ENCODE results near the gene SOX12.

Gene SOX12

DNA sequence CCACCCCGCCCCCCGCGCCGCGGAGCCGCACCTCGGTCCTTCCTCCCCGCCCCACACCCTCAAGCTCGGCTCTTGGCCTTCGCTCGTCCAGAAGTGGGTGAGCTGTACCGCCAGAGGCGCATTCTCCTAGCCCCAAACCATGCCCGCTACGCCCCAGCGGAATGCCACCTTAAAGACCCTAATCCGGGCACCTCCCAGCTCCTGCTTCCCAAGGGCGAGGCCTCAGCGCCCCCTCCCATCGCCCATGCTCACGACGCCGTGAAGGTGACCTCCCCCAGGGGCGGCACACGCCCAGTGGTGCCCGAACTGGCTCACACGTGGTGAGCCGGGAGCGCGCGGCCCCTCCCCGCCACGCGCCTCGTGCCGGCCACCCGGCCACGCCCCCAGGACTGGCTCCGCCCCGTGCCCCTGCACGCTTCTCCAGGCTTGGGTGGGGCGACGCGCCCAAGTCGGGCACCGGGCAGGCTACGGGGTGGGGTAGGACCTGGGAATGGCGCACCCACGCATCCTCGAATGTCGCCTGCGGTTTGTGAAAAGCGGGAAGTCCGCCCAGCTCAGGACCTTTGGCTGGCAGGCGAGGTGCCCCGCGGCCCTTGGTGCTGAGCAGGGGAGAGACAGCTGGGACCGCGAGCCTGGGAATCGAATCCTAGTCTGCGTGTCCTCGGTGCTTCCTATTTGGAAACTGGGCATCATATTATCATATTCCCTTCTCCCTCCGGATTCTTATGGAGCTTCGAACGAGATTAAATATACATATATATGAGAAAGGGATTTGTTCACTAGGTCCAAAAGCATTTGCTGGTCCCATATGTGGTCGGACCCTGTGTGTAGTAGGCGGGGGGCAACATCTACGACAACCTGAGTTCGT, 941 bp upstream of the SOX12 start:
- Histone ChIP-seq H3K4me3 (ENCODE audit: low read depth in 1 of 2, low read length in 2 of 2) (peak overlapping the region; percentile 76 to 86), H3K4me1 (ENCODE audit: control insufficient read depth in 1 of 2, insufficient read depth in 2 of 2, low read length in 2 of 2) (peaks cover 0 to 21% of the 10 kb centered on the region in 2 donors), H3K36me3 (ENCODE audit: control insufficient read depth in 1 of 2, insufficient read depth in 2 of 2, low read length in 2 of 2) (no peaks in the 10 kb centered on the region), H3K9me3 (ENCODE audit: control insufficient read depth in 1 of 2, low read length in 2 of 2) (no peaks in the 10 kb centered on the region), H3K27me3 (ENCODE audit: low read depth, low read length) (no peaks in the 10 kb centered on the region), H3K27ac (ENCODE audit: low read length) (peak overlapping the region; percentile 85)

DNA sequence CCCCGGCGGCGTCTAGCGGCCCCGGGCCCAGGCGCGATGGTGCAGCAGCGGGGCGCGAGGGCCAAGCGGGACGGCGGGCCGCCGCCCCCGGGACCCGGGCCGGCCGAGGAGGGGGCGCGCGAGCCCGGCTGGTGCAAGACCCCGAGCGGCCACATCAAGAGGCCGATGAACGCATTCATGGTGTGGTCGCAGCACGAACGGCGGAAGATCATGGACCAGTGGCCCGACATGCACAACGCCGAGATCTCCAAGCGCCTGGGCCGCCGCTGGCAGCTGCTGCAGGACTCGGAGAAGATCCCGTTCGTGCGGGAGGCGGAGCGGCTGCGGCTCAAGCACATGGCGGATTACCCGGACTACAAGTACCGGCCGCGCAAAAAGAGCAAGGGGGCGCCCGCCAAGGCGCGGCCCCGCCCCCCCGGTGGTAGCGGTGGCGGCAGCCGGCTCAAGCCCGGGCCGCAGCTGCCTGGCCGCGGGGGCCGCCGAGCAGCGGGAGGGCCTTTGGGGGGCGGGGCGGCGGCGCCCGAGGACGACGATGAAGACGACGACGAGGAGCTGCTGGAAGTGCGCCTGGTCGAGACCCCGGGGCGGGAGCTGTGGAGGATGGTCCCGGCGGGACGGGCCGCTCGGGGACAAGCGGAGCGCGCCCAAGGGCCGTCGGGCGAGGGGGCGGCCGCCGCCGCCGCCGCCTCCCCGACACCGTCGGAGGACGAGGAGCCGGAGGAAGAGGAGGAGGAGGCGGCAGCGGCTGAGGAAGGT, 715 bp downstream of the SOX12 start:
- Histone ChIP-seq H3K4me1 (ENCODE audit: control insufficient read depth in 1 of 2, insufficient read depth in 2 of 2, low read length in 2 of 2) (peaks cover 0 to 30% of the 10 kb centered on the region in 2 donors), H3K9me3 (ENCODE audit: control insufficient read depth in 1 of 2, low read length in 2 of 2) (no peaks in the 10 kb centered on the region), H3K4me3 (ENCODE audit: low read depth in 1 of 2, low read length in 2 of 2) (peak overlapping the region; percentile 68 to 86), H3K27me3 (ENCODE audit: low read depth, low read length) (no peaks in the 10 kb centered on the region), H3K27ac (ENCODE audit: low read length) (no peak overlapping the region), H3K36me3 (ENCODE audit: control insufficient read depth in 1 of 2, insufficient read depth in 2 of 2, low read length in 2 of 2) (no peaks in the 10 kb centered on the region)

DNA sequence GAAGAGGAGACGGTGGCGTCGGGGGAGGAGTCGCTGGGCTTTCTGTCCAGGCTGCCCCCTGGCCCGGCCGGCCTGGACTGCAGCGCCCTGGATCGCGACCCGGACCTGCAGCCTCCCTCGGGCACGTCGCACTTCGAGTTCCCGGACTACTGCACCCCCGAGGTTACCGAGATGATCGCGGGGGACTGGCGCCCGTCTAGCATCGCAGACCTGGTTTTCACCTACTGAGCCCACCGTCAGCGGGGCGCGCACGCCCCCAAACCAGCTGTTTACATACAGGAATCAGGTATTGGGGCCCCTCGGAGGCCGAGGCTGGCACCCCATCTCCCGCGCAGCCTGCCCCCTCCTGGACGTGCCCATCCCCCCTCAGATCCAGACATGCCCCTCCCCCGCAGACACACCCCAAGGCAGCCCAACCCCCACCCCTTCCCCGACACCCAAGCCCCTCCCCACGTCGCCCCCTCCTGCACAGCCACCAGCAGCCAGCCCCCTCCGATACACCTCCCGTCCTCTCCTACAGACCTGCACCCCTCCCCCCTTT, 1.4 kb downstream of the SOX12 start:
- H3K27ac ChIP-seq (ENCODE audit: low read length), result no peak overlapping the region
- no peaks in the 10 kb centered on the region for H3K27me3 ChIP-seq (ENCODE audit: low read depth, low read length)
- H3K4me1 ChIP-seq (ENCODE audit: control insufficient read depth in 1 of 2, insufficient read depth in 2 of 2, low read length in 2 of 2), result peaks cover 0 to 30% of the 10 kb centered on the region in 2 donors
- H3K36me3 ChIP-seq (ENCODE audit: control insufficient read depth in 1 of 2, insufficient read depth in 2 of 2, low read length in 2 of 2), result no peaks in the 10 kb centered on the region
- H3K4me3 ChIP-seq (ENCODE audit: low read depth in 1 of 2, low read length in 2 of 2), result peak overlapping the region; percentile 68 to 86
- H3K9me3 ChIP-seq (ENCODE audit: control insufficient read depth in 1 of 2, low read length in 2 of 2), result no peaks in the 10 kb centered on the region

DNA sequence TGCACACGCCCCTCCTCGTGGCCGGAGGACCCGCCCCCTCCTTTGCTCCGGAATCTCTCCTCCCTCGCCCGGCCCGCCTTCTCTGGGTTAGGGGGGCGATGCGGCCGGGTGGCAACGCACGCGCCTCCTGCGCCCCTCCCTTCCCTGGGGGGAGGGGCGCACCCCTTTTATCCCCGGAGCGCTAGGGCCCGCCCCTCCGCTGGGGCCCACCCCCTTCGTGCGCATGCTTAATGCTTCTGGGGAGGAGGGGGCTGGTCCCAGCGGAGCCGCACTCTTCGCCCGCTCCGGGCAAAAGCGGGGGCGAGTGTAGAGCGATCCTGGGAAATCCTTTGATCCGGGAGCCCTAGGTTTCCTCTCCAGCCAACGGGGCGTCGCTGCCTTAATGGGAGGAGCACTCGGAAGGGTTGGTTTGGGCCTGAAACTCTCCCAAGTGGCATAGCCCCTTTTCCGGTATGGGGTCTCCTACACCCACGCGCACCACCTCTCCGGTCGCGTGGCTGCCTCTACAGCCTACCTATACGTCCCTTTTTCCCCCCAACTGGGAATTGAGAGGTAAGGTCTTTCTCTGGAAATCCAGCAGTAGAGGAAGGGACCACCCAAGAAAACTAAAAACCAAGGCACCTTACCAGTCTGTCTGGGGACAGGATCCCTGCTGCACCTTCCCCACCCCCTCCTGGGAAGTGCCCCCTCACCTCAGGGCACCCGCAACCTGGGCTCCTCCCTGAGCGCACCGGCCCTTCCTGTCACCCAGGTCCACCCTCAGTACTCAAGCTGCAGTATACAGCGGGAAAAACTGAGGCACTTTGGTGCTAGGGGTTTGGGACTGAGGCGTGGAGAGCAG, 2.1 kb downstream of the SOX12 start:
- Histone ChIP-seq H3K9me3 (ENCODE audit: control insufficient read depth in 1 of 2, low read length in 2 of 2) (no peaks in the 10 kb centered on the region), H3K27me3 (ENCODE audit: low read depth, low read length) (no peaks in the 10 kb centered on the region), H3K4me1 (ENCODE audit: control insufficient read depth in 1 of 2, insufficient read depth in 2 of 2, low read length in 2 of 2) (peaks cover 0 to 30% of the 10 kb centered on the region in 2 donors), H3K4me3 (ENCODE audit: low read depth in 1 of 2, low read length in 2 of 2) (peak overlapping the region; percentile 68 to 86), H3K36me3 (ENCODE audit: control insufficient read depth in 1 of 2, insufficient read depth in 2 of 2, low read length in 2 of 2) (no peaks in the 10 kb centered on the region), H3K27ac (ENCODE audit: low read length) (peak overlapping the region; percentile 75)

DNA sequence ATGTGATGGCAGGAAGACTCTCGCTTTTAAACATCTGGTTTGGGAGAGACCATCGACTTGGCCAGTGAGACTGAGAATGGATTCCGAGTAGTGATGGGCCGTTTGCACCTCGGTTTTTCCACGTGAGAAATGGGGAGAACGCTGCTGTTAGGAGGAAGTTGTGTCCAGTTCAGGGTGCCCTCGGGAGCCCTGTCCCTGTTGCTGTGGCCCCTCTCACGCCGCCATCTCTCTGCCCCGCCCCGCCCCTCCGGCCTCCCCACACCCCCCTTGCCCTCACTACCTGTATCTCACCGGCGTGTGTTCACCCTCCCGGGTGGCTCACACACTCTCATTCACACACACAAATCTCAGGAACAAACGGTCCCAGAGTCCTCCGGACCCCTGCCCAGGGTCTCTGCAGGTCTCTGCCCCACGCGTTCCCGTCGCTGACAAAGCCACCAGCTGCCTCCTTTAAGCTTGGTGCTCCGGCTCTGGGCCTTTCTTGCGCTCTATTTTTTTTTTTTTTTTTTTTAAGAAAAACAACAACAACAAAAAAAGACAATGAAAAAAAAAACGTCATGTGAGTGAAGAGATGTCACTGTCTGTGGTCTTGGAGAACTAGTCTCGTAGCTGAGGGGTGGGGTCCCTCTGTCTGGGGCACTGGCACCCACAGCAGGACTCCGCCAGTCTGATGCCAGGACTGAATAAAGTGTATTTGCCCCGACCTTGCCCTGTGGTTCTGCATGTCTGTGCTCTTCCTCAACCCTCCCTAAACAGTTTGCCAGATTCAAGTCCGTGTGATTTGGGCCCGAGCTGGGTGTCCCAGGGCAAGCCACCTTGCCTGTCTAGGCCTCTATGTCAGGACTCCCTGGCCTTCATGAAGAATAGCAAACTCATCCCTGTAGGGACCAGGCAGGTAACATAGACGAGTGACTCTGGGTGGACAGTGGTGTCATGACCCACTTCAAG, 2.9 kb downstream of the SOX12 start:
- Histone ChIP-seq H3K27me3 (ENCODE audit: low read depth, low read length) (no peaks in the 10 kb centered on the region), H3K4me1 (ENCODE audit: control insufficient read depth in 1 of 2, insufficient read depth in 2 of 2, low read length in 2 of 2) (peaks cover 0 to 30% of the 10 kb centered on the region in 2 donors), H3K9me3 (ENCODE audit: control insufficient read depth in 1 of 2, low read length in 2 of 2) (no peaks in the 10 kb centered on the region), H3K27ac (ENCODE audit: low read length) (peak overlapping the region; percentile 75), H3K4me3 (ENCODE audit: low read depth in 1 of 2, low read length in 2 of 2) (peak overlapping the region; percentile 68 to 86), H3K36me3 (ENCODE audit: control insufficient read depth in 1 of 2, insufficient read depth in 2 of 2, low read length in 2 of 2) (no peaks in the 10 kb centered on the region)

DNA sequence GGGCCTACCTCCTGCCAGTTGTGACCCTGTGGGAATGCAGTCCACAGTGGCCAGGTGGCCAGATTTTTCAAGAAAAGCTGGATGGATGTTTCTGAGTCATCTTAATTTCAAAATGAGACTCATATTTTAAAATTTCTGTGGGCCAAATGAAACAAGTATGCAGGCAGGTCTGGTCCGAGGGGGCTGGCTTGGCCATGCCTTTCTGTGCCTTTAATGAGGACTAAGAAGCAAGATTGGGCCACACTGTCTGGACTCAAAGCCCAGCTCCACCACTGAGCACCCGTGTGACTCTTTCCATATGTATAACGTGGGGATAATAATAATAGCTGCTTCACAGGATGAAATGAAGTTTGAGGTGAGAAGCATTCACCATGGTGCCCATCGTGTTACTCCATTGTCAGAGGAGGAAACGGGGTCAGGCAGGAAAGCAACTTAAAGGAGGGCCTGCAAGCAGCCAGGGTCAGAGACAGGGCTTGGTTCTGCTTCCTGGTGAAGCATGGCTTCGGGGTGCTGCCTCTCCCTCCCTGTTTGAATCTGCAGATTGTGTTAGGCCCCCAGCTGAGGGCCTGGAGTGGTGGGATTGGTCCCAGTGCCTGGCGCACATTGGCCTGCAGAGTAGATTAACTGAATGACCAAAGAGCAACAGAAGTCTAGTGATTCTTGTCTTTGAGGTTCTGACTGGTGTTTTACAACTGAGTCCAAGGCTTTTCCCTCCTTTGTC, 3.8 kb downstream of the SOX12 start:
- Histone ChIP-seq H3K27me3 (ENCODE audit: low read depth, low read length) (no peaks in the 10 kb centered on the region), H3K4me3 (ENCODE audit: low read depth in 1 of 2, low read length in 2 of 2) (no peak overlapping the region), H3K9me3 (ENCODE audit: control insufficient read depth in 1 of 2, low read length in 2 of 2) (no peaks in the 10 kb centered on the region), H3K4me1 (ENCODE audit: control insufficient read depth in 1 of 2, insufficient read depth in 2 of 2, low read length in 2 of 2) (peaks cover 0 to 30% of the 10 kb centered on the region in 2 donors), H3K36me3 (ENCODE audit: control insufficient read depth in 1 of 2, insufficient read depth in 2 of 2, low read length in 2 of 2) (peaks cover 0 to 6% of the 10 kb centered on the region in 2 donors), H3K27ac (ENCODE audit: low read length) (no peak overlapping the region)

DNA sequence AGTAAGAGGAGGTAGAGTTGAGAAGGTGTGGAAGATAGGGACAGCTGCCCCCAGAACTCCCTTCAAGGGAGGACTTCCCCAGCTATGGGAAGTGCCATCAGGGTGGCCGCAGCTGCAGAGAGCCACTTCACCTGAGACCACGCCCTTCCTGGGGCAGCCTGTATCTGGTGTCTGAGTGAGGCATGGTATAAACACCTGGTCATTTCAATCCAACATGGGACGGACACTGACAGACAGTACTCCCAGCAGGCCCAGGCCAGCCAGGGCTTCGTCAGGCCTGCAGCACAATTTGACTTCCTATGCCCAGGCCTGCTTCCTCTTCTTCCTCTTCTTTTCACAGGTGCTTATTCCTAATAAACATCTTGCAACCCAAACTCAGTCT, 4.5 kb downstream of the SOX12 start:
- Histone ChIP-seq H3K9me3 (ENCODE audit: control insufficient read depth in 1 of 2, low read length in 2 of 2) (no peaks in the 10 kb centered on the region), H3K36me3 (ENCODE audit: control insufficient read depth in 1 of 2, insufficient read depth in 2 of 2, low read length in 2 of 2) (peaks cover 0 to 8% of the 10 kb centered on the region in 2 donors), H3K4me3 (ENCODE audit: low read depth in 1 of 2, low read length in 2 of 2) (no peak overlapping the region), H3K27ac (ENCODE audit: low read length) (no peak overlapping the region), H3K27me3 (ENCODE audit: low read depth, low read length) (no peaks in the 10 kb centered on the region), H3K4me1 (ENCODE audit: control insufficient read depth in 1 of 2, insufficient read depth in 2 of 2, low read length in 2 of 2) (peaks cover 0 to 30% of the 10 kb centered on the region in 2 donors)

DNA sequence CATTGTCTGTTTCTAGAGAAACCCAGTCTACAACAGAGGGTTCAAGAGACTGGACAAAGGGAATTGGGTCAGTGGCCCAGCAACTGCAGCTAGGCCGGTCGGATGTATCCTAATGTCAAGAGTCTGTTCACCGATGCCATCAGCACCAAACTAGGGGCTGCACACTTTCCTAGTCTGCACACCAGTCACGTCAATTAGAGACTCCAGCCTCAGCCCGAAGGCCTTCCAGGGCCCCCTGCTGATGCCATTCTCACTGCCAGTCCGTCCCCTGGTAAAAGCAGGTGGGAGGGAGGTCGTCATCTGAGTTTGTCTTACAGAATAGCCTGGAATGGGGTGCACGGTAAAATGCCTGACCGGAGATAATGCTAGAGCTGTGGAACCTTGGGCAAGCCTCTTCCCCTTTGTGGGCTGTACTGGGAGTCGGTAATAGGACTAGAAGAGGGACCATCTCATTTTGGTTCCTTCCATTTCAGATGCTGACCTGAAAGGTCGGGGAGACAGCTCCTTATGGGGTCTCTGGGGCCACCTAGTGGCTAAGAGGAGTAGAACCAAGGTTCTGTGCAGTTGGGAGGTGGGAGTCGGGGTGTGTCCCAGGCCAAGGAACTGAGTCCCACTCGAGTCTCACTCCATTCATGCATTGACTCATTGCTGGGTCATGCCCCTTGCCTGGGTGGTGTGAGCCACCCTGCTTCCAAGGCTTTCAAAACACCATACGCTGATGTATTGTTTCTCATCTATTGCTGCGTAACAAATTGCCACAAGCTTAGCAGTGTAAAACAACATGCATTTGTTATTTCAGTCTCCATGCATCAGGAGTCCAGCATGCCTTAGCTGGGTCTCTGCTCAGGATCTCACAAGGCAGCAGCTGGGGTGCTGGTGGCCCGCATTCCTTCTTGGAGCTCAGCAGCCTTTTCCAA, 5.1 kb downstream of the SOX12 start:
- peaks cover 0 to 8% of the 10 kb centered on the region in 2 donors for H3K36me3 ChIP-seq (ENCODE audit: control insufficient read depth in 1 of 2, insufficient read depth in 2 of 2, low read length in 2 of 2)
- no peaks in the 10 kb centered on the region for H3K27me3 ChIP-seq (ENCODE audit: low read depth, low read length)
- H3K9me3 ChIP-seq (ENCODE audit: control insufficient read depth in 1 of 2, low read length in 2 of 2), result no peaks in the 10 kb centered on the region
- no peak overlapping the region for H3K27ac ChIP-seq (ENCODE audit: low read length)
- H3K4me1 ChIP-seq (ENCODE audit: control insufficient read depth in 1 of 2, insufficient read depth in 2 of 2, low read length in 2 of 2), result peaks cover 0 to 30% of the 10 kb centered on the region in 2 donors
- no peak overlapping the region for H3K4me3 ChIP-seq (ENCODE audit: low read depth in 1 of 2, low read length in 2 of 2)

DNA sequence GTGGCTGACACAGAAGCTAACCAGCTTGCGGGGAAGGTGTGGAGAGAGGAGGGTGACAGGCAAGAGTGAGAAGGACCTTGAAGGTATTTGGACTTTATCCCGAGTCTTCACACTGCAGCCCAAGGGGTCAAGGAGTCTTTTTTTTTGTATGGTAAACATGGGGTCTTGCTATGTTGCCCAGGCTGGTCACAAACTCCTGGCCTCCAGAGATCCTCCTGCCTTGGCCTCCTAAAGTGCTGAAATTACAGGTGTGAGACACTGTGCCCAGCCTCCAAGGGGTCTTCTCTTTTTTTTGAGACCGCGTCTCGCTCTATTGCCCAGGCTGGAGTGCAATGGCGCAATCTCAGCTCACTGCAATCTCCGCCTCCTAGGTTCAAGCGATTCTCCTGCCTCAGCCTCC, 9.2 kb downstream of the SOX12 start:
- Histone ChIP-seq H3K27me3 (ENCODE audit: low read depth, low read length) (no peaks in the 10 kb centered on the region), H3K4me1 (ENCODE audit: control insufficient read depth in 1 of 2, insufficient read depth in 2 of 2, low read length in 2 of 2) (peaks cover 0 to 9% of the 10 kb centered on the region in 2 donors), H3K36me3 (ENCODE audit: control insufficient read depth in 1 of 2, insufficient read depth in 2 of 2, low read length in 2 of 2) (peaks cover 0 to 8% of the 10 kb centered on the region in 2 donors), H3K9me3 (ENCODE audit: control insufficient read depth in 1 of 2, low read length in 2 of 2) (no peaks in the 10 kb centered on the region), H3K27ac (ENCODE audit: low read length) (no peak overlapping the region), H3K4me3 (ENCODE audit: low read depth in 1 of 2, low read length in 2 of 2) (no peak overlapping the region)
